ENCODE measurements around the gene SYNC. TPM values are rescaled to one million over a fixed set of nuclear protein-coding genes. Genes with fewer than 3 reads are reported as not detected.
"Not testable (repeated sequence)": the region's sequence is repeated elsewhere in the genome, so short reads cannot be mapped to it uniquely, and the experiment has no call there.

The SYNC gene
- total RNA-seq, 1 donor from 2014 or later: 0.49 TPM

GRCh38 chr1:32644426-32644825, 58.1 kb downstream of the SYNC start:
- Mint-ChIP-seq H3K4me3 (ENCODE audit: unreplicated experiment) (no peak overlapping the region), H3K4me1 (ENCODE audit: unreplicated experiment) (peaks cover 4% of the 10 kb centered on the region), H3K9me3 (ENCODE audit: unreplicated experiment) (no peaks in the 10 kb centered on the region), H3K27ac (ENCODE audit: unreplicated experiment) (no peak overlapping the region), H3K36me3 (ENCODE audit: low read depth, unreplicated experiment) (no peaks in the 10 kb centered on the region), H3K27me3 (ENCODE audit: unreplicated experiment) (no peaks in the 10 kb centered on the region)
- no peak for TF ChIP-seq CTCF (IDR thresholded peaks at IDR 0.05; ENCODE audit: unreplicated experiment)
- DNase-seq (ENCODE audit: low spot score): no peak

GRCh38 chr1:32642292-32642827, 60.2 kb downstream of the SYNC start:
- H3K36me3 Mint-ChIP-seq (ENCODE audit: low read depth, unreplicated experiment); H3K4me3 Mint-ChIP-seq (ENCODE audit: unreplicated experiment); H3K27me3 Mint-ChIP-seq (ENCODE audit: unreplicated experiment); H3K27ac Mint-ChIP-seq (ENCODE audit: unreplicated experiment); DNase-seq (ENCODE audit: low spot score); H3K4me1 Mint-ChIP-seq (ENCODE audit: unreplicated experiment); H3K9me3 Mint-ChIP-seq (ENCODE audit: unreplicated experiment): not testable (repeated sequence)

- no peak for DNase-seq (ENCODE audit: low spot score)
- Mint-ChIP-seq H3K9me3 (ENCODE audit: unreplicated experiment) (no peaks in the 10 kb centered on the region), H3K4me3 (ENCODE audit: unreplicated experiment) (no peak overlapping the region), H3K4me1 (ENCODE audit: unreplicated experiment) (peaks cover 5% of the 10 kb centered on the region), H3K27me3 (ENCODE audit: unreplicated experiment) (no peaks in the 10 kb centered on the region), H3K36me3 (ENCODE audit: low read depth, unreplicated experiment) (no peaks in the 10 kb centered on the region), H3K27ac (ENCODE audit: unreplicated experiment) (no peak overlapping the region)
- TF ChIP-seq CTCF (IDR thresholded peaks at IDR 0.05; ENCODE audit: unreplicated experiment): no peak
These were observed 63.0 kb downstream of the SYNC start for GRCh38 chr1:32639489-32640075.

DNA sequence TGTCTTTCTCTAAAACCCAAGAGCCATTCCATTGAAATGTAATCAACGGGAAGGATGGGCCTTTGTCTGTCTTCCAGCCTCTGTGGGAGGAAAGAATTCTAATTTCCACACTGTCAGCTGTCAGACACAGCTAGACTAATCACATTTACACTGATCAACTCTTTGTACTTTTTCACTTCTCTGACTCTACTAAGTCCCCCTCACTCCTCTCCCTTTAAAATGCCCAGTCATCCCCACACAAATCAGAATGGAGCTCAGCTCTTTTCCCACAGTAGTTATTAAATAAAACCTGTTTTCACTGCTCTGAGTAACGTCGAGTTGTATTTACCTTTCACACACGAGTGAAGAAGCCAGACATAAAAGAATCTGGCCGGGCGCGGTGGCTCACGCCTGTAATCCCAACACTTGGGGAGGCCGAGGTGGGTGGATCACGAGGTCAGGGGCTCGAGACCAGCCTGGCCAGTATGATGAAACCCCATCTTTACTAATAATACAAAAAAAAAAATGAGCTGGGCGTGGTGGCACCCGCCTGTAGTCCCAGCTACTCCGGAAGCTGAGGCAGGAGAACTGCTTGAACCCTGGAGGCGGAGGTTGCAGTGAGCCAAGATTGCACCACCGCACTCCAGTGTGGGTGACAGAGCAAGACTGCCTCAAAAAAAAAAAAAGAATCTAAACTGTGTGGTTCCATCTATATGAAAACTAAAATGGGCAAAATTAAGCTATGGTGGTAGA, 65.5 kb downstream of the SYNC start:
- H3K4me3 Mint-ChIP-seq (ENCODE audit: unreplicated experiment): no peak overlapping the region

More for the DNA sequence above, 65.5 kb downstream of the SYNC start:
- peaks cover 3% of the 10 kb centered on the region for H3K36me3 Mint-ChIP-seq (ENCODE audit: low read depth, unreplicated experiment)
- no peak for TF ChIP-seq CTCF (IDR thresholded peaks at IDR 0.05; ENCODE audit: unreplicated experiment)
- peaks cover 3% of the 10 kb centered on the region for H3K4me1 Mint-ChIP-seq (ENCODE audit: unreplicated experiment)
- DNase-seq (ENCODE audit: low spot score): no peak
- no peak overlapping the region for H3K27ac Mint-ChIP-seq (ENCODE audit: unreplicated experiment)
- H3K27me3 Mint-ChIP-seq (ENCODE audit: unreplicated experiment): no peaks in the 10 kb centered on the region
- no peaks in the 10 kb centered on the region for H3K9me3 Mint-ChIP-seq (ENCODE audit: unreplicated experiment)
